ENCODE data around the gene HSPBP1.

Gene HSPBP1

DNA sequence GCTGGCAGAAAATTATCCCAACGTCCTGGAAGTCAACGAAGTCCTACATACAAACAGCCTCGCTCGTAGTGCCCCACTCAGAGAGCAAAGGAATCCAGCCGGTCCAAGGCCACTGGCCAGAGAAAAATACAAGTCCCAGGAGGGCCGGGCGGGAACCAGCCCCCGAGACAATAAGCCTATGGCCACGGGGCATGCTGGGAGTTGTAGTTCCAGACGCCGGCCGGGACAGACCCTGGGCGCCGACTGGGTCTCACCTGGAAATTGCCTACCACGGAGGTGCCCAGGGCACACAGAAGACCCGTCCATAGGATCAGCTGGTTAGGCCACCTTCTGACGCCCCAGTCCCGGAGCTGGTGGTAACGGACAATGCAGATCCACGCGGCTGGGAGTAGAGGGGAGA lies 39.9 kb upstream of the HSPBP1 start:
- H3K27ac ChIP-seq: no peak overlapping the region
- no peak for TF ChIP-seq ZFX (IDR thresholded peaks at IDR 0.05; ENCODE audit: borderline replicate concordance)
- TF ChIP-seq, protein P1, sequence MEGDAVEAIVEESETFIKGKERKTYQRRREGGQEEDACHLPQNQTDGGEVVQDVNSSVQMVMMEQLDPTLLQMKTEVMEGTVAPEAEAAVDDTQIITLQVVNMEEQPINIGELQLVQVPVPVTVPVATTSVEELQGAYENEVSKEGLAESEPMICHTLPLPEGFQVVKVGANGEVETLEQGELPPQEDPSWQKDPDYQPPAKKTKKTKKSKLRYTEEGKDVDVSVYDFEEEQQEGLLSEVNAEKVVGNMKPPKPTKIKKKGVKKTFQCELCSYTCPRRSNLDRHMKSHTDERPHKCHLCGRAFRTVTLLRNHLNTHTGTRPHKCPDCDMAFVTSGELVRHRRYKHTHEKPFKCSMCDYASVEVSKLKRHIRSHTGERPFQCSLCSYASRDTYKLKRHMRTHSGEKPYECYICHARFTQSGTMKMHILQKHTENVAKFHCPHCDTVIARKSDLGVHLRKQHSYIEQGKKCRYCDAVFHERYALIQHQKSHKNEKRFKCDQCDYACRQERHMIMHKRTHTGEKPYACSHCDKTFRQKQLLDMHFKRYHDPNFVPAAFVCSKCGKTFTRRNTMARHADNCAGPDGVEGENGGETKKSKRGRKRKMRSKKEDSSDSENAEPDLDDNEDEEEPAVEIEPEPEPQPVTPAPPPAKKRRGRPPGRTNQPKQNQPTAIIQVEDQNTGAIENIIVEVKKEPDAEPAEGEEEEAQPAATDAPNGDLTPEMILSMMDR (IDR thresholded peaks at IDR 0.05): no peak

DNA sequence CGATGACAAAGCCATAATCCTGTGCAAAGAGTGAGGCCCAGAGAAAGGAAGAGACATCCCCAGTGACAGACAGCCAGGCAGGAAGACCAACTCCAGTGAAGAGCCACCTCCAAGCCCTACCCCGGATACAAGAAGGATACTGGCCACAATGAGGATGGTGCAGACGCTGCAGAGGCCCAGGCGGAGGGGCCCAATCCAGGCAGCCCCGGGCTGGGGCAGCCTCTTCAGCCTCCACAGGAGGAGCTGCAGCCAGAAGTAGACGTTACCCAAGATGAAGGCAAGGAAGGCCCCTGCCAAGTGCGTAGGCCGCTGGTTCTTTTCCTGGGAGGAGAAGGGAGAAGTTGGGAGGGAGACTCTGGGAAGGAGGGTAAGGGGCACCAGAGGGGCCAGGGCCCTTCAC lies 36.7 kb upstream of the HSPBP1 start:
- TF ChIP-seq ZFX (IDR thresholded peaks at IDR 0.05; ENCODE audit: borderline replicate concordance): no peak
- TF ChIP-seq, protein P1 (IDR thresholded peaks at IDR 0.05): no peak
- H3K27ac ChIP-seq: no peak overlapping the region

DNA sequence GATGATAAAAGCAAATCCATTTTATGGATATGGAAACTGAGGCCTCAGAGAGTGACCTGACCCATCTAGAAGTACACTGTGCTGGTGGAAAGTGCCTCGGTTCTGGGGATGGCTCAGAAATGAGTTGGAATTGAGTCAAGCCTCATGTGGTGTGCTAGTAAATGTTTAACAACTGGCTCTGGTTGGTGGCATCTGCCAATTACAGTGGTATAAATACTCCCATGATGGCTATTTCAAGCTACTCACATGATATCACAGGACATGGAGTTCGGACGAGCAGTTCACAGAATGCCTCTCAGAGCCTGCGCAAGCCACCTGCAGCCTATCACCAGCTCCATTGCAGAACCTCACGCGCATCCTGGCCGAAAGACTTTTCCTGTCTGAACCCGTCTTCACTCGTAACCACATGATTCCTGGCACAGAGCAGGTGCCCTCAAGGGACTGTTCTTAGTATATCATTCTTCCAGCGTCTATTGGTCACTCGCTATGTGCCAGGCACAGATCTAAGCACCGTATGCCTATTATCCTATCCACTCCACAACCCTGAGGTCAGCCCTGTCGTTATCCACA lies 36.1 kb upstream of the HSPBP1 start:
- TF ChIP-seq, protein P1 (IDR thresholded peaks at IDR 0.05): no peak
- TF ChIP-seq ZFX (IDR thresholded peaks at IDR 0.05; ENCODE audit: borderline replicate concordance): no peak
- no peak overlapping the region for H3K27ac ChIP-seq

DNA sequence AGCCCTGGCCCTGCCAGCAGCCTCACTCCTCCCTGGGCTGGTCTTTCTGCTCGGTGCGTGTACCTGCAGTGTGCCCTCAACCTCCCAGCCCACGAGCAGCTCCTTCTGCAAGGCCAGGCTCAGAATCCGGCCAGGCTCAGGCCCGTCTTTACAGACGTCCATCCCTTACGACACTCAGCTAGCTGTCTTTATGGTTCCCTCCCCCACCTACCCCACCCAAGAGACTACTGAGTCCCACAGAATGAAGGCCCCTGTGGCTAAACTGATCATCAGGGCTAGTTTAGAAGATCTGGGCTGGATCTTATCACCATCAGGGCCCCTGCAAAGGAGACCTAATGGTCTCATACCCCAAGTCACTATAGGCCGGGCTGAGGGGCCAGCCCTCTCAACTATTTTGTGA lies 34.5 kb upstream of the HSPBP1 start:
- no peak overlapping the region for H3K27ac ChIP-seq
- TF ChIP-seq, protein P1 (IDR thresholded peaks at IDR 0.05): no peak
- TF ChIP-seq ZFX (IDR thresholded peaks at IDR 0.05; ENCODE audit: borderline replicate concordance): no peak

DNA sequence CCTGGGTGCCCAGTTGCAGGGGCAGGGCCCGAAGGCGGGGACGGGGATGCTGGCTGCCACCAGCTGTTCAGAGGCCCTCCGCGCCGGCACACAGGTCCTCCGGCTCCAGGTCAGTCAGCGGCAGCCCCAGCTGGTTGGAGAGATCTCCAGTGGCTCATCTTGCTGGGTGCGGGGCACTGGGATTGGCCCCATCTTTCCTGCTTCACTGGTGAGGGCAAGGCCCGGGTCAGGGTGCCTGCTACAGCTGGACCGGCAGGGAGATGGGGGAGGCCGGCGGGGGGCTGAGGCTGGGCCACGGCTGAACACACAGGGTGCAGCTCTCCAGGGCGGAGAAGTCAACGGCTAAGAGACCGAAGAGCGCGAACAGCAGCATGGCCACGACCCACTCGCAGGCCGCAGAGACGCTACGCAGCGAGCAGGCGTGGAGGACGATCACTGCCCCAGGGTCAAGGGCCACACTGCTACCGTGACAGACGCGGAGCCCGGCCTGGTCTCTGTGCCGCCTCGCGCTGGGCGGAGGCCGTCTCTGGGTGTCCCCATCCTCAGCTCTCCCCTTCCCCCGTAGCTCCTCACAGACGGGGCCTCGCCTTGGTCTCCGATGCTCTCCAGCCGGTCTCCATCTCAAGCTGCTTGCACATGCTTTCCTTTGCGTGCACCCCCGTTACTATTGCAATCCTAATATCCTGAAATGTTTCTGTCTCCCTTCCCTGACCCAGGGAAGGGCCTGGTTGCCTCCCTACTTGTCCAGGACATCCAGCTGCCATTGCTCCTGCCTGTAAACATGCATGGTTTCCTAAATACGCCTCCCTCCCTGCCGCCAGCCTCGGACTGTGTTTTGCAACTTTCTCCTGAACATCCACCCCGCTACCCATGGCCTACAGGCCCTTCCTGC lies 33.0 kb upstream of the HSPBP1 start:
- H3K27ac ChIP-seq: no peak overlapping the region
- no peak for TF ChIP-seq ZFX (IDR thresholded peaks at IDR 0.05; ENCODE audit: borderline replicate concordance)
- TF ChIP-seq, protein P1 (IDR thresholded peaks at IDR 0.05): no peak

DNA sequence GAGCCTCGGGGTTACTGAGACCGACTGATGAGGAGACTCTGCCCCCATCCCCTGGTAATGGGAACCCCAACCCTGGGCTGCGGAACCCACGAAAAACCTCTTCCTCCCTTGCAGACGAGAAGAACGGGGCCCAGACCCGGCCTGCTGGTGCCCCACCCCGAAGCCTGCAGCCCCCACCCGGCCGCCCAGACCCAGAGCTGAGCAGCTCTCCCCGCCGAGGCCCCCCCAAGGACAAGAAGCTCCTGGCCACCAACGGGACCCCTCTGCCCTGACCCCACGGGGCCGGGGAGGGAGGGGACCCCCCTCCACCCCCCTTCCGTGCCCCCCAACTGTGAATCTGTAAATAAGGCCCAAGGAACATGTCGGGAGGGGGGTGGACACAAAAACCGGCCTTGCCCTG lies 31.9 kb upstream of the HSPBP1 start:
- no peak overlapping the region for H3K27ac ChIP-seq
- TF ChIP-seq, protein P1 (IDR thresholded peaks at IDR 0.05): no peak
- no peak for TF ChIP-seq ZFX (IDR thresholded peaks at IDR 0.05; ENCODE audit: borderline replicate concordance)

DNA sequence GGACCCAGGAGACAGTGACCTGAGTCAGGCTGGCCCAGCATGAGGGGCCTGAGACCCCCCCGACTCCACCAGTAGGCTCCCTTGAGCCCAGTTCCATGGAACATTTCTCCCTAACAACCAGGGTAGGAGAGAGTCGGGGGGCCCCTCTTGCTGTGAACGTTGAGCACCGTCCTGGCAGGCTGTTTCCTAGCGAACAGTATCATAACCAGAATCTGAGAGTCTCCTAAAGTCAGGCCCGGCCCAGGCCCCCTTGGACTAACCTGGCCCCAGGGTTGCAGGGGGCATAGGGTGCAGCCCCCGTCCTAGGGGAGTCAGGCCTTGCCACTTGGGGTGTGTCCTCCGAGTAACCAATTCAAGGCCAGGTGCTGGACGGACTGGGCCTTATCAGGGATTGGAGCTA lies 31.5 kb upstream of the HSPBP1 start:
- H3K27ac ChIP-seq: no peak overlapping the region
- no peak for TF ChIP-seq ZFX (IDR thresholded peaks at IDR 0.05; ENCODE audit: borderline replicate concordance)
- TF ChIP-seq, protein P1 (IDR thresholded peaks at IDR 0.05): no peak

Data from 22Rv1 (cell line).